Suprapubic skin (tissue), 3 donors: ENCODE measurements around the gene PSMD14.

Experiments used
- CTCF ChIP-seq, 2 donors: fragments of 200-600 bp in 1 of 2; fragments of 450-650 bp in 1 of 2; sonication (generic) in 1 of 2; IDR thresholded peaks; one replicate each; pipeline ENCODE4 v1.5.1; 2016 to 2019; ENCODE audit warnings: antibody characterized with exemption in 2 of 2, mild to moderate bottlenecking in 1 of 2, moderate library complexity in 1 of 2
- POLR2A ChIP-seq, 2 donors: fragments of 450-650 bp; IDR thresholded peaks; one replicate each; pipeline ENCODE4 v1.6.1; 2017; ENCODE audit warnings: antibody characterized with exemption in 2 of 2, mild to moderate bottlenecking in 2 of 2, moderate library complexity in 2 of 2

- no peak for TF ChIP-seq POLR2A (IDR thresholded peaks at IDR 0.05)
- no peak for TF ChIP-seq CTCF (IDR thresholded peaks at IDR 0.05)
Measured at GRCh38 chr2:161434118-161434517, 125.9 kb downstream of the PSMD14 start.
